ENCODE measurements around the gene SMURF1.

DNA sequence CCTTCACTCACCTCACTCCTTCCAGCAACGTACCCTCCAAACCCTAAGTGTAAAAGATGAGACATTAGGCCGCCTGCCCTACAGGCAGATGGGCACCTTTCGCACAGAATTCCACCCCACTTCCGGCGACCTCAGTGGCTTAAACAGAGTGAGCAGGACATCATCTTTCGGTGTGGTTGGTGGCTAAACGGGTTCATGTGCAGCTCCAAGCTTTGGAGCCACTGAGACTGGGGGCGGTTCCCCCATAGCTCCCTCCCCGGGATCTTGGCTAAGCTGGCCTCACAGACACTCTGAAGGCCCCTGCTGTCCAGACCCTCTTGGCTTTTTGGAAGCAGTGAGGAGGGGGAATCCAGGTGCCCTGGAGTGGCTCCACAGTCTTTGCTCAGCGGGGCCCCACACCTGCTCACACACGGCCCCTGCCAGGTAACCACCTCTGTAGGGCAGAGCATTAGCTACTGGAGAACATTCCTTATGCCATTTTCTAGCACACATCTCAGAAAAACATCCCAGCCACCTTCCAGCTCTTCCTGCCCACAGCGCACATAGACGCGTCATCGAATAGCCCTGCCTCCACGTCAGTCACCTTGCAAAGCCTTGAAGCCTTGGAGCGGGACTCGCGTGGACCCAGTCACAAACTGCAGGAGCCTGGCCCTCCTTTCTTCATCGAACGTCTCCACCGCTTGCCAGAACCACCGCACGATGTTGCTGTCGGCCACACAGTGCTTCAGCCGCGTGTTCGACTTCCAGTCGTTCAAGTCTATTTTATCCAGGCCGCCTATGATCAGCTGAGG is 108.8 kb downstream of the SMURF1 start:
- TF ChIP-seq CTCF (IDR thresholded peaks at IDR 0.05; ENCODE audit: poor library complexity, severe bottlenecking) (no peak), EZH2 (IDR thresholded peaks at IDR 0.05; ENCODE audit: borderline replicate concordance, insufficient read depth, low read length, poor library complexity, severe bottlenecking) (no peak), EP300 (conservative IDR thresholded peaks at IDR 0.05; ENCODE audit: poor library complexity, severe bottlenecking) (no peak), POLR2AphosphoS5 (IDR thresholded peaks at IDR 0.05) (no peak), REST (IDR thresholded peaks at IDR 0.05; ENCODE audit: borderline replicate concordance) (no peak), TAF1 (IDR thresholded peaks at IDR 0.05; ENCODE audit: low read depth) (no peak), RAD21 (conservative IDR thresholded peaks at IDR 0.05) (no peak)
